Neural progenitor cell (in vitro differentiated cells): ENCODE data around the gene BRINP1.

Experiments used
- CTCF ChIP-seq: fragments of 200-600 bp; sonication (generic); IDR thresholded peaks from 2 replicates; pipeline ENCODE4 v1.5.1; 2017; ENCODE audit warnings: antibody characterized with exemption, mild to moderate bottlenecking
- EZH2phosphoT487 ChIP-seq: fragments of 200-600 bp; sonication (generic); IDR thresholded peaks from 2 replicates; pipeline ENCODE4 v1.6.1; 2017; ENCODE audit warnings: antibody characterized with exemption

GRCh38 chr9:119372951-119373350, 3.7 kb upstream of the BRINP1 start:
- TF ChIP-seq CTCF (no peak), EZH2phosphoT487 (no peak)
